GM23338 (cell line): Measurements from ENCODE around the gene NPW.

Source experiments
- CREB1 ChIP-seq: fragments of 250-450 bp; sonication (Bioruptor Pico); IDR thresholded peaks from 2 replicates; pipeline ENCODE4 v1.5.0; 2020; ENCODE audit warnings: low read depth, mild to moderate bottlenecking, moderate library complexity
- CTCF ChIP-seq, 2 experiments: fragments of 200-600 bp in 1 of 2; sonication (generic) in 1 of 2; conservative IDR thresholded peaks; 2 replicates each; pipeline versions ENCODE4 v1.5.1 to v1.6.1; 2016 to 2017; ENCODE audit warnings: antibody characterized with exemption in 2 of 2, low read depth in 2 of 2, mild to moderate bottlenecking in 2 of 2, moderate library complexity in 1 of 2
- EZH2 ChIP-seq: fragments of 200-600 bp; sonication (generic); IDR thresholded peaks from one replicate; pipeline ENCODE4 v1.8.0; 2017; ENCODE audit warnings: antibody characterized with exemption, mild to moderate bottlenecking, low read depth; ENCODE audit not compliant: unreplicated experiment
- EZH2phosphoT487 ChIP-seq: fragments of 200-600 bp; sonication (generic); IDR thresholded peaks from one replicate; pipeline ENCODE4 v1.8.1; 2018; ENCODE audit warnings: antibody characterized with exemption; ENCODE audit not compliant: unreplicated experiment
- JUNB ChIP-seq: IDR thresholded peaks from one replicate; pipeline ENCODE4 v1.6.1; 2016; ENCODE audit warnings: antibody characterized with exemption; ENCODE audit not compliant: unreplicated experiment
- NANOG ChIP-seq: IDR thresholded peaks from 2 replicates; pipeline ENCODE4 v1.6.1; 2016; ENCODE audit warnings: antibody characterized with exemption, borderline replicate concordance
- POLR2AphosphoS5 ChIP-seq: IDR thresholded peaks from 2 replicates; pipeline ENCODE4 v1.6.1; 2016; ENCODE audit warnings: antibody characterized with exemption, low read depth
- REST ChIP-seq: IDR thresholded peaks from one replicate; pipeline ENCODE4 v1.6.1; 2018; ENCODE audit warnings: antibody characterized with exemption; ENCODE audit not compliant: unreplicated experiment
- ZNF114 ChIP-seq: fragments of 250-450 bp; sonication (Bioruptor Pico); IDR thresholded peaks from 2 replicates; pipeline ENCODE4 v1.5.0; 2020; ENCODE audit warnings: mild to moderate bottlenecking, moderate library complexity

- TF ChIP-seq POLR2AphosphoS5 (no peak), REST (no peak), CTCF (conservative IDR thresholded peaks at IDR 0.05; ENCODE audit: low read depth in 2 of 2) (no peak), EZH2 (no peak), EZH2phosphoT487 (no peak), CREB1 (CRISPR knock-in tag) (no peak), NANOG (no peak), JUNB (no peak), ZNF114 (CRISPR knock-in tag) (no peak)
Measured at GRCh38 chr16:2058420-2058819, 38.8 kb downstream of the NPW start.
